ENCODE data around the gene TRPC4AP.

The TRPC4AP gene

DNA sequence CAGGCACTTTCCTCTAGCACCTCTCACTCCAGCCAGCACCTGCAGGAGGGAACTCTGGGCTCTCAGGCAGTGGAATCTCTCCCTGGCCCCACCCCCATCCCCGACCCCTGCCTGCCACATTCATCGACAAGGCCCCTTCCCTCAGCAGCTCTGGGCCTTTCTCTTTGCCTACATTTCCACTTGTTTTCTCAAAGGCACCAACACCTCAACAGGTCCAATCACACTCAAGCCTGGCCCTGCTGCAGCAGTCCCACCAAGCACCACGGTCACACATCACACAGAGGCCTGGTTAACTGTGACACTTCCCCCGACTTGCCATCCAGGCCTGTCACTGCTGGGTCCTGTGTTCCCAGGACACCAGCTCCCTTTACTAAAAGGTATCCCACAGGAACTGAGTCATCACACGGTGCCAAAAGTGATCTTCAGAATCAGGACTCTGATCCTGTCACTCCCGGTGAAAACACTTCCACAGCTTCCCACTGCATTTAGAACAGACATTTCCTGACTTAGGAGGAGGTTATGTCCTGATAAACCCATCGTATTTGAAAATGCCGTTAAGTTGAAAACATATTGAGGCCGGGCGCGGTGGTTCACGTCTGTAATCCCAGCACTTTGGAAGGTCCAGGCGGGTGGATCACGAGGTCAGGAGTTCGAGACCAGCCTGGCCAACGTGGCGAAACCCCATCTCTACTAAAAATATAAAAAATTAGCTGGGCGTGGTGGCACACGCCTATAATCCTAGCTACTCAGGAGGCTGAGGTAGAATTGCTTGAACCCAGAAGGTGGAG is 82.0 kb downstream of the TRPC4AP start:
- TF ChIP-seq SIN3A (IDR thresholded peaks at IDR 0.05; ENCODE audit: borderline replicate concordance, insufficient read depth, low read length) (no peak), POLR2AphosphoS5 (IDR thresholded peaks at IDR 0.05; ENCODE audit: low read depth, low read length) (no peak), FOXP2 (optimal IDR thresholded peaks at IDR 0.05; ENCODE audit: borderline replicate concordance, extremely low read depth, extremely low read length, insufficient read depth) (no peak), TAF1 (IDR thresholded peaks at IDR 0.05; ENCODE audit: borderline replicate concordance, insufficient read depth, low read length) (no peak)
- TF ChIP-seq, protein P1, sequence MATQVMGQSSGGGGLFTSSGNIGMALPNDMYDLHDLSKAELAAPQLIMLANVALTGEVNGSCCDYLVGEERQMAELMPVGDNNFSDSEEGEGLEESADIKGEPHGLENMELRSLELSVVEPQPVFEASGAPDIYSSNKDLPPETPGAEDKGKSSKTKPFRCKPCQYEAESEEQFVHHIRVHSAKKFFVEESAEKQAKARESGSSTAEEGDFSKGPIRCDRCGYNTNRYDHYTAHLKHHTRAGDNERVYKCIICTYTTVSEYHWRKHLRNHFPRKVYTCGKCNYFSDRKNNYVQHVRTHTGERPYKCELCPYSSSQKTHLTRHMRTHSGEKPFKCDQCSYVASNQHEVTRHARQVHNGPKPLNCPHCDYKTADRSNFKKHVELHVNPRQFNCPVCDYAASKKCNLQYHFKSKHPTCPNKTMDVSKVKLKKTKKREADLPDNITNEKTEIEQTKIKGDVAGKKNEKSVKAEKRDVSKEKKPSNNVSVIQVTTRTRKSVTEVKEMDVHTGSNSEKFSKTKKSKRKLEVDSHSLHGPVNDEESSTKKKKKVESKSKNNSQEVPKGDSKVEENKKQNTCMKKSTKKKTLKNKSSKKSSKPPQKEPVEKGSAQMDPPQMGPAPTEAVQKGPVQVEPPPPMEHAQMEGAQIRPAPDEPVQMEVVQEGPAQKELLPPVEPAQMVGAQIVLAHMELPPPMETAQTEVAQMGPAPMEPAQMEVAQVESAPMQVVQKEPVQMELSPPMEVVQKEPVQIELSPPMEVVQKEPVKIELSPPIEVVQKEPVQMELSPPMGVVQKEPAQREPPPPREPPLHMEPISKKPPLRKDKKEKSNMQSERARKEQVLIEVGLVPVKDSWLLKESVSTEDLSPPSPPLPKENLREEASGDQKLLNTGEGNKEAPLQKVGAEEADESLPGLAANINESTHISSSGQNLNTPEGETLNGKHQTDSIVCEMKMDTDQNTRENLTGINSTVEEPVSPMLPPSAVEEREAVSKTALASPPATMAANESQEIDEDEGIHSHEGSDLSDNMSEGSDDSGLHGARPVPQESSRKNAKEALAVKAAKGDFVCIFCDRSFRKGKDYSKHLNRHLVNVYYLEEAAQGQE (IDR thresholded peaks at IDR 0.05; ENCODE audit: insufficient read depth in 1 of 2, low read depth in 2 of 2, low read length in 2 of 2): no peak

DNA sequence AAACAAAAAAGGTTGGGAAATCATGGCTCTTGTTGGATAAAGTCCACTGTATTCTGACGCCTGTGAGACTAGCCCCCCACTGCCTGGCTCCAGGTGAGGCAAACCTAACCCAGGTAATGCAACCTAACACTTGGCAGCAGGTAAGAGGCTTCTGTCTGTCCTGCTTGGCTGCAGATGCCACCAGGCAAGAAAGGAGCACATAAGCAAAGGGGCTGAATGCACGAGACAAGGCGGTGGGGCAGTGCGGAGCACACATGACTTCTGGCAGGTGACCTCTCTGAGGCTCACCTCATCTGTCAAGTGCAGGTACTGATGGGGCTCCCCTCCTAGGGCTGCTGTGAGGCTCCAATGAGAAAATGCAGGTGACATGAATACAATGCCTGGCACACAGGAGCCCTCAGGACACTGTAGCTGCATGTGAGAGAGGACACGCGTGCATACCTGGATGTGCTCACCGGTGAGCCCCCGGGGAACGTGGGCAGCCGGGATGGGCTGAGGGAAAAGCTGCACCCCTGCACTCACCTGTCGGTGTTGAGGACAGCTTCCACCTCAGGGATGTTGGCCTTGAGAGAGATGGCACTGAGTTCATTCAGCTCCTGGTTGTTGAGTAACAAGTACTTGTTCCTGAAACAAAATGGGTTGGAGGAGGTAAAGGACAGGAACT is 82.8 kb downstream of the TRPC4AP start:
- TF ChIP-seq POLR2AphosphoS5 (IDR thresholded peaks at IDR 0.05; ENCODE audit: low read depth, low read length) (no peak), FOXP2 (optimal IDR thresholded peaks at IDR 0.05; ENCODE audit: borderline replicate concordance, extremely low read depth, extremely low read length, insufficient read depth) (no peak), TAF1 (IDR thresholded peaks at IDR 0.05; ENCODE audit: borderline replicate concordance, insufficient read depth, low read length) (no peak), SIN3A (IDR thresholded peaks at IDR 0.05; ENCODE audit: borderline replicate concordance, insufficient read depth, low read length) (no peak)
- TF ChIP-seq, protein P1 (IDR thresholded peaks at IDR 0.05; ENCODE audit: insufficient read depth in 1 of 2, low read depth in 2 of 2, low read length in 2 of 2): no peak

DNA sequence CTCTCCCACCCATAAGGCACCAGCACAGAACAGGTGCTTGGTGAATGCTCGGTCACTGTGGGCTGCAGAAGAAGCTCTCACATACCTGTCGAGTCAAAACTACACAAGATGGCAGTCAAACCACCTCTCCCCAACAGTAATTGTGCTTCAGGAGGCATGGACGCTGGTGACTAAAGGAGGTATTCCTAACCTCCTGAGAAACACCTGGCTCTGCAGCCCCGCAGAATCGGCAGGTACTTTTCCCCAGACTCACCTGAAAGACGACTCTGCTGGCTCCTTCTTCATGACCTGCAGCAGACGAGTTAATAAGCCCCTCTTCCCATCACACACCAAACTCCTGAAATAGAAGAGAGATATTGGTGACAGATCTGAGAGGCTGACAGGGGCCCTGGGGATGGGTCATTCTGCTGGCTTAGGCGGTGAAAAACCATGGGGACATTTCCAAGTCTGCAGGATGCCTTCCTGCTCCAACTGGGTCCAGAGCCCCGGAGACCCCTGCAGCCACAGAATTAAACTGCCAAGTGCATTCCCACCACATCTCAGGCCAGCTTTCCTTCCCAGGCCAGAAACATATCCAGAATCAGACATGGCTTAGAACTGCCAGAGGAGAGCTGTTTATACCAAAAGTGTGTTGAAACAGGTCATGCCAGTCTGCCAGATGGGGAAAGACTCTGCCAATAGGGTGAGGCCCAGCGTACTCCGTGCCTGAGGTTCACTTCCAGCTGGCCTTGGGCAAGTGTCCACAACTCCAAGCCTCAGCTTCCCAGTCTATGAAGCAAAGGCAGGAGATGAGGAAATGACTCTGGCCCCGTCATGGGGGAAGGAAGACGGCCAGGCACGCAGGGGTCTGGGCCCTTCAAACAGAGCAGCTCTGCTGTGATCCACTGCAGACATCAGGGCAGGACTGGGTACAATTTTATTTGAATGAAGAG is 83.9 kb downstream of the TRPC4AP start:
- TF ChIP-seq FOXP2 (optimal IDR thresholded peaks at IDR 0.05; ENCODE audit: borderline replicate concordance, extremely low read depth, extremely low read length, insufficient read depth) (no peak), TAF1 (IDR thresholded peaks at IDR 0.05; ENCODE audit: borderline replicate concordance, insufficient read depth, low read length) (no peak), POLR2AphosphoS5 (IDR thresholded peaks at IDR 0.05; ENCODE audit: low read depth, low read length) (no peak), SIN3A (IDR thresholded peaks at IDR 0.05; ENCODE audit: borderline replicate concordance, insufficient read depth, low read length) (no peak)
- TF ChIP-seq, protein P1 (IDR thresholded peaks at IDR 0.05; ENCODE audit: insufficient read depth in 1 of 2, low read depth in 2 of 2, low read length in 2 of 2): no peak

DNA sequence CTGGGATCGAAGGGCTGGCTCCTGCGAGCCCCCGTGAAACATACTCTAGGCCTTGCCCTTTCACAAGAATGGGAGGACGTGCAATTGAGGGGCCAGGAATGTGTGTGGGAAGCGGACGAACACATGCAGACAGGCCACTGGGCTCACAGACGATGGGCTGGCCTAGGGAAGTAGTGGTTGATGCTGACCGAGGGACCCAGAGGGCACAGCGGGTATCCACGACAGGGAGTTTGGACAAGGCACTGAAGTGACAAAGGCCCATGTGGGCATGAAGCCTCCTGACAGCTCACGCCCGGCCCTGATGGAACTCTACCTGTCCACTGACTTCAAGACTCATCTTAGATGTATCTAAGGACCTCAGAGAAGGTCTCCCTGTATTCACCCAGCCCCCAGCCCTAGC is 84.7 kb downstream of the TRPC4AP start:
- no peak for TF ChIP-seq TAF1 (IDR thresholded peaks at IDR 0.05; ENCODE audit: borderline replicate concordance, insufficient read depth, low read length)
- TF ChIP-seq POLR2AphosphoS5 (IDR thresholded peaks at IDR 0.05; ENCODE audit: low read depth, low read length): no peak
- TF ChIP-seq, protein P1 (IDR thresholded peaks at IDR 0.05; ENCODE audit: insufficient read depth in 1 of 2, low read depth in 2 of 2, low read length in 2 of 2): no peak
- no peak for TF ChIP-seq FOXP2 (optimal IDR thresholded peaks at IDR 0.05; ENCODE audit: borderline replicate concordance, extremely low read depth, extremely low read length, insufficient read depth)
- TF ChIP-seq SIN3A (IDR thresholded peaks at IDR 0.05; ENCODE audit: borderline replicate concordance, insufficient read depth, low read length): no peak

Data from PFSK-1 (cell line).